PC-9 (cell line): Measurements from ENCODE around the gene EXOC7. TPM values are rescaled to one million over a fixed set of nuclear protein-coding genes. Genes with fewer than 3 reads are reported as not detected.

Experiments
- BruUV-seq: library from RNA; stranded (reverse); fragments of 400-500 nt; replicated peaks from 2 replicates; lab custom pipeline; 2021; lab: Mats Ljungman, UMichigan
- CTCF ChIA-PET: fragments of 300-600 bp; sonication (Branson Sonifier 250); formaldehyde crosslinking; loops from one replicate; lab custom pipeline; 2022; ENCODE audit warnings: antibody characterized with exemption; lab: Charles Lee
- POLR2A ChIA-PET: fragments of 300-600 bp; sonication (Branson Sonifier 250); formaldehyde crosslinking; loops from one replicate; lab custom pipeline; 2022; ENCODE audit warnings: antibody characterized with exemption; ENCODE audit not compliant: unreplicated experiment; lab: Charles Lee
- DNase-seq, 2 experiments: peaks; one replicate each; pipeline versions ENCODE4 v3.0.0 to v3.0.0-alpha.2; 2015 to 2022; ENCODE audit warnings: mixed read lengths in 1 of 2
- H2AFZ ChIP-seq: fragments of 200-600 bp; sonication (generic); 2 replicates; pipeline ENCODE4 v1.8.1; 2017; ENCODE audit warnings: antibody characterized with exemption
- H3F3A ChIP-seq: fragments of 200-600 bp; sonication (generic); 2 replicates; pipeline ENCODE4 v1.8.1; 2017; ENCODE audit warnings: antibody characterized with exemption, mild to moderate bottlenecking, low read depth; ENCODE audit not compliant: insufficient read depth
- H3K27ac ChIP-seq: fragments of 200-600 bp; sonication (generic); 2 replicates; pipeline ENCODE4 v1.6.1; 2016; ENCODE audit warnings: mixed run types
- H3K27me3 ChIP-seq: fragments of 200-600 bp; sonication (generic); 2 replicates; pipeline ENCODE4 v1.6.1; 2016; ENCODE audit warnings: low read depth, mixed run types; ENCODE audit not compliant: insufficient read depth
- H3K36me3 ChIP-seq: fragments of 200-600 bp; sonication (generic); 2 replicates; pipeline ENCODE4 v1.6.1; 2016; ENCODE audit warnings: low read depth, mixed run types
- H3K4me1 ChIP-seq: fragments of 200-600 bp; sonication (generic); replicated peaks from 2 replicates; pipeline ENCODE4 v1.6.1; 2016; ENCODE audit warnings: mixed run types; ENCODE audit not compliant: insufficient read depth
- H3K4me2 ChIP-seq: fragments of 200-600 bp; sonication (generic); 2 replicates; pipeline ENCODE4 v1.6.1; 2017; ENCODE audit warnings: mixed run types
- H3K4me3 ChIP-seq: fragments of 200-600 bp; sonication (generic); 2 replicates; pipeline ENCODE4 v1.6.1; 2016; ENCODE audit warnings: mixed run types
- H3K79me2 ChIP-seq: fragments of 200-600 bp; sonication (generic); 2 replicates; pipeline ENCODE4 v1.6.1; 2017; ENCODE audit warnings: low read depth, mixed run types
- H3K9me2 ChIP-seq: fragments of 200-600 bp; sonication (generic); 2 replicates; pipeline ENCODE4 v1.8.1; 2017; ENCODE audit warnings: mild to moderate bottlenecking; ENCODE audit not compliant: insufficient read depth
- H3K9me3 ChIP-seq: fragments of 200-600 bp; sonication (generic); 2 replicates; pipeline ENCODE4 v1.8.1; 2016; ENCODE audit warnings: low read depth; ENCODE audit not compliant: insufficient read depth
- H4K20me1 ChIP-seq: fragments of 200-600 bp; sonication (generic); 2 replicates; pipeline ENCODE4 v1.8.1; 2017; ENCODE audit not compliant: insufficient read depth
- CTCF ChIP-seq: fragments of 200-600 bp; sonication (generic); conservative IDR thresholded peaks from 2 replicates; pipeline ENCODE4 v1.6.1; 2017; ENCODE audit warnings: mixed run types, antibody characterized with exemption, mild to moderate bottlenecking, moderate library complexity
- EZH2 ChIP-seq: fragments of 200-600 bp; sonication (generic); IDR thresholded peaks from 2 replicates; pipeline ENCODE4 v1.8.0; 2017; ENCODE audit warnings: antibody characterized with exemption, low read depth
- intact Hi-C: fragments of 100-400 bp; cut with micrococcal nuclease; formaldehyde crosslinking; loops from one replicate; pipeline ENCODE4 v1.10.0; 2022; ENCODE audit not compliant: unreplicated experiment
- total RNA-seq: library from RNA; stranded (reverse); gene quantifications from 2 replicates; pipeline ENCODE4 v1.2.3, GENCODE V29; 2021

The EXOC7 gene
- total RNA-seq, 1 experiment from 2014 or later, result 131 TPM

- Histone ChIP-seq H3K79me2 (no peaks in the 10 kb centered on the region), H3K4me1 (no peaks in the 10 kb centered on the region), H3F3A (0 out of 2 replicates have a peak, but pooled peaks cover 3% of the 10 kb centered on the region), H2AFZ (no peak overlapping the region), H3K27me3 (no peaks in the 10 kb centered on the region), H3K9me3 (no peaks in the 10 kb centered on the region), H3K4me2 (no peak overlapping the region), H3K4me3 (no peak overlapping the region), H3K9me2 (no peaks in the 10 kb centered on the region), H4K20me1 (no peaks in the 10 kb centered on the region), H3K36me3 (no peaks in the 10 kb centered on the region), H3K27ac (no peak overlapping the region)
- ChIA-PET CTCF (no interaction called here), POLR2A (no interaction called here)
- intact Hi-C loops, result no loop called here
- no peak for TF ChIP-seq CTCF
- no peak for TF ChIP-seq EZH2
- no TSS peak for BruUV-seq
- no peak for DNase-seq
These were observed 13.0 kb downstream of the EXOC7 start for GRCh38 chr17:76090517-76091129.

GRCh38 chr17:76089680-76090516 lies 13.7 kb downstream of the EXOC7 start:
- H3K9me2 ChIP-seq, result no peaks in the 10 kb centered on the region
- H3K4me2 ChIP-seq, result no peak overlapping the region
- H4K20me1 ChIP-seq, result no peaks in the 10 kb centered on the region
- H3K36me3 ChIP-seq, result no peaks in the 10 kb centered on the region
- POLR2A ChIA-PET, result no interaction called here
- H3K79me2 ChIP-seq, result no peaks in the 10 kb centered on the region
- CTCF ChIA-PET, result no interaction called here
- BruUV-seq, result no TSS peak
- no peaks in the 10 kb centered on the region for H3K9me3 ChIP-seq
- DNase-seq, result no peak
- no peak overlapping the region for H3K27ac ChIP-seq
- intact Hi-C loops, result no loop called here
- no peaks in the 10 kb centered on the region for H3K4me1 ChIP-seq
- no peak overlapping the region for H3K4me3 ChIP-seq
- TF ChIP-seq EZH2 (no peak), CTCF (no peak)
- H2AFZ ChIP-seq, result no peak overlapping the region
- H3F3A ChIP-seq, result no peaks in the 10 kb centered on the region
- no peaks in the 10 kb centered on the region for H3K27me3 ChIP-seq

- H3K4me2 ChIP-seq, result no peak overlapping the region
- no peaks in the 10 kb centered on the region for H3K9me3 ChIP-seq
- no TSS peak for BruUV-seq
- ChIA-PET CTCF (no interaction called here), POLR2A (interaction anchor here (0.7 kb wide), 2 partner anchors 138 to 316 kb away, joined by 3 read pairs; no protein-coding TSS in a partner anchor)
- no peaks in the 10 kb centered on the region for H3K9me2 ChIP-seq
- no peaks in the 10 kb centered on the region for H3K27me3 ChIP-seq
- no peaks in the 10 kb centered on the region for H3K79me2 ChIP-seq
- H3K4me3 ChIP-seq, result no peak overlapping the region
- intact Hi-C loops, result no loop called here
- H3K27ac ChIP-seq, result no peak overlapping the region
- DNase-seq, result no peak
- H4K20me1 ChIP-seq, result no peaks in the 10 kb centered on the region
- H2AFZ ChIP-seq, result no peak overlapping the region
- H3K4me1 ChIP-seq, result no peaks in the 10 kb centered on the region
- TF ChIP-seq EZH2, result no peak
- TF ChIP-seq CTCF, result no peak
- H3F3A ChIP-seq, result no peaks in the 10 kb centered on the region
- H3K36me3 ChIP-seq, result no peaks in the 10 kb centered on the region
These were observed 14.6 kb downstream of the EXOC7 start for GRCh38 chr17:76088868-76089576.
